GM12864 (cell line): ENCODE data around the gene HSD17B8.

Source experiments
- DNase-seq: peaks from one replicate; pipeline ENCODE4 v3.0.0-alpha.2; 2011; ENCODE audit warnings: low read depth
- H3K4me3 ChIP-seq: 2 replicates; pipeline ENCODE4 v1.5.1; 2011; ENCODE audit warnings: mild to moderate bottlenecking, low read depth, low read length, control low read depth
- TF ChIP-seq, protein P1 (sequence below): IDR thresholded peaks from 2 replicates; pipeline ENCODE4 v1.5.1; 2011; ENCODE audit warnings: low read depth, mild to moderate bottlenecking, moderate library complexity, low read length, control low read depth, inconsistent platforms; ENCODE audit errors: missing control alignments

The HSD17B8 gene

DNA sequence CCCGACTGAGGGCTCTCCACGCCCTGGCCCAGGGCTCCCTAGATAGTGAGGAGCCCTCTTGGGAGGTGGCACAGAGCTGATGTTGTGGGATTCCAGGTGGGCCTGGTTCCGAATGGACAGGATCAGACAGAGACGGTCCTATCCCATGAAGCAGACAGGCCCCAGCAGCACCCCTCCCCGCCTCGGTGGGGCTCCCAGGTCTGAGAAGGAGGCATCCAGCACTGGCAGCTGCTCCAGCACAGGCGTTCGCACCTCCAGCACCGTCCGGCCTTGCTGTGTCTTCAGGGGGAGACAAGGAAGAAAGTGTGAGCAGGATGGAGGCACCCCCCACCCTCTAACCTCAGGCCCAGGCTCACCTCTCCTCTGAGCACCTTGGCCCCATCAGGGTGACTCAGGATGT is 40.9 kb upstream of the HSD17B8 start:
- DNase-seq, result no peak
- no peak overlapping the region for H3K4me3 ChIP-seq
- TF ChIP-seq, protein P1, sequence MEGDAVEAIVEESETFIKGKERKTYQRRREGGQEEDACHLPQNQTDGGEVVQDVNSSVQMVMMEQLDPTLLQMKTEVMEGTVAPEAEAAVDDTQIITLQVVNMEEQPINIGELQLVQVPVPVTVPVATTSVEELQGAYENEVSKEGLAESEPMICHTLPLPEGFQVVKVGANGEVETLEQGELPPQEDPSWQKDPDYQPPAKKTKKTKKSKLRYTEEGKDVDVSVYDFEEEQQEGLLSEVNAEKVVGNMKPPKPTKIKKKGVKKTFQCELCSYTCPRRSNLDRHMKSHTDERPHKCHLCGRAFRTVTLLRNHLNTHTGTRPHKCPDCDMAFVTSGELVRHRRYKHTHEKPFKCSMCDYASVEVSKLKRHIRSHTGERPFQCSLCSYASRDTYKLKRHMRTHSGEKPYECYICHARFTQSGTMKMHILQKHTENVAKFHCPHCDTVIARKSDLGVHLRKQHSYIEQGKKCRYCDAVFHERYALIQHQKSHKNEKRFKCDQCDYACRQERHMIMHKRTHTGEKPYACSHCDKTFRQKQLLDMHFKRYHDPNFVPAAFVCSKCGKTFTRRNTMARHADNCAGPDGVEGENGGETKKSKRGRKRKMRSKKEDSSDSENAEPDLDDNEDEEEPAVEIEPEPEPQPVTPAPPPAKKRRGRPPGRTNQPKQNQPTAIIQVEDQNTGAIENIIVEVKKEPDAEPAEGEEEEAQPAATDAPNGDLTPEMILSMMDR, result no peak

DNA sequence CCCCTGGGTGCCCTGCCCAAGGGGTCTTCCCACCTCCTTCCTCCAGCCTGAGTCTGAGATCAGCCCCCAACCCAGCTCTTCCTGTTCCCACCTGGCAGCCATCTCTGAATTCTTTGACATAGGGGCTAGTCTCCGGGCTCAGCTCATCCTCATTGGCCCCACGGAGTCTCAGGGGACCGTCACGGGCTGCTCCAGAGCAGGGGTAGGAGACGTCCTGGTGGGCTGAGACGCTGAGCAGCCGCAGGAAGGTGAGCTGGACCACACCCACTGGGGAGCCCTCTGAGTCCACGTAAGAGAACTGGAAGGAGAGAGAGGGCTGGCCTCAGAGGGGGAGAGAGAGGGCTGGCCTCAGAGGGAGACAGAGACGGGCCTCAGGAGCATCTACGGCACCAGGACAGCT is 40.3 kb upstream of the HSD17B8 start:
- TF ChIP-seq, protein P1, result no peak
- DNase-seq, result no peak
- no peak overlapping the region for H3K4me3 ChIP-seq

DNA sequence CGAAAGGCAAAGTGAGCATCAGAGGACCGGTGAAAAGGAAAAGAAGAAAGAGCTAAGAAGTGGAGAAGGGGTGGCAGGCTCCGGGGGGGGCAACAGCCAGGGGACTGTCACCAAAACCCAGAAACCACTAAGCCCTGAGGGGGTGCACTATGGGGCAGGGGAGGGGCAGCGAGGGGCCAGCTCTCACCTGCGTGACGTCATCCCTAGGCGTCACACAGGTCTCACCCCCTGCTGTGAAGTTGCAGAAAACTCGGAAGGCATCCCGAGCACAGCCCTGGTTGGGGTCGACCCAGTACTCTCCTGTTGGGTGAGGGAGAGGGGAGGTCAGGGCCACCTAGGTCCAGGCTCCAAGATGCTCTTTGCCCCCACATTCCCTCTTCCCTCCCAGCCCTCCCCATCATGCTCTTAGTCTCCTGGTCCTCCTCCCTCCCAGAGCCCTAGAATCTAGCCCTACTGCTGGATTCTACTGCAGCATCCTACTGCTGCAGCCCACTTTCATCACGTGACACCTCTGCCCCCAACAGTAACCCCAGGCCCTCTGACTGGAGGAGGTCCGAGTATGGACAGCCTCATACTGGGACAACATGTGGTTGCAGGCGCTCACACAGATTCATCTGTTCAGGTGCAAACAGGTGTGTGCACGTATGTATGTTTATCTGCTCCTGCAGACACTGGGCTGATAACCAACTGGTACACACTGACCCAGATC is 39.6 kb upstream of the HSD17B8 start:
- DNase-seq, result no peak
- TF ChIP-seq, protein P1, result no peak
- H3K4me3 ChIP-seq, result no peak overlapping the region

DNA sequence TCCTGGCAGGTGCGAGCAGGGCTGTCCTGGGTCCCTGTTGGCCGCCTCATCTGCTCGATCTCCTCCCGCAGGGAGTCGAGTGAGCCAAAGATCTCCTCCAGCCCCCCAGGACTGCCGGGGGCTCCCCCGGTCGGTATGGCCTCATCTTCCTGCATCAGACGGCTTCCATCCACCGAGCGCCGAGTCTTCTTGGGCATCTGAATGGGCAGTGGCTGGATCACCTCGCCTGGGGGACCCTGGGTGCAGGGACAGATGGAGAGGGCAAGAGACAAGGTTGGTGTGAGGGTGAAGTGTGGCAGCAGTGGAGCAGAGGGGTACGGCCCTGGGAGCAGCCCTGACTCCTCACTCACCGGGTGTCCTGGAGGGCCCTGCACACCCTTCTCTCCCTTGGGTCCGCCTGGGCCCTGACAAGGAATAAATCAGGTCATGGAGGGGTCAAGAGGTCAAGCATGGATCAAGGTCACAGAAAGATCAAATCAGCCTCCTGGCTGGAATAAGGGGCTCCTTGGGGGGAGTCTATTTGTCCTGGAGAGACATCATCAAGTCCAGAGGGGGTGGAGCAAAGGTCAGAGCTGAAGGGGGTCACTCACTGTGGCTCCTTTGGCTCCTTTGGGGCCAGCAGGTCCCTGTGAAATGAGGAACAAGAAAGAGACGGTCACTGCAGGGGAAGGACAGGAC is 38.7 kb upstream of the HSD17B8 start:
- TF ChIP-seq, protein P1, result no peak
- no peak overlapping the region for H3K4me3 ChIP-seq
- no peak for DNase-seq

DNA sequence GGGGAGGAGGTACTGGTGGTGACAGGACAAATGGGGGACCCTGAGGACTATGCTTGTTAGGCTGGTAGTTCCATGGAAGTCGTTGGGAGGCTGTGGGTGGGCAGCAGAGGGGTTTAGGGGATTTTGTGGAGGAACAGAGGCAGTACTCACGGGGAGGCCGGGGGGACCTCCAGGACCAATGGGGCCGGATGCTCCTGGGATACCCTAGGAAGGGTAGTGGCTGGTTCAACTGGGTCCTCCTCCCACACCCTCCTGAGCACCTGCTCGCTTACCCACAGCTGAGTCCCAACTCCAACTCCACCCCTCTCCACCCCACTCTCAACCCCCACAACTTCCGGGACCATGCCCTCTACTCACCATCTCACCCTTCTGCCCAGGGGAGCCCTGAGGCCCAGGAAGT is 38.1 kb upstream of the HSD17B8 start:
- DNase-seq, result no peak
- TF ChIP-seq, protein P1, result no peak

DNA sequence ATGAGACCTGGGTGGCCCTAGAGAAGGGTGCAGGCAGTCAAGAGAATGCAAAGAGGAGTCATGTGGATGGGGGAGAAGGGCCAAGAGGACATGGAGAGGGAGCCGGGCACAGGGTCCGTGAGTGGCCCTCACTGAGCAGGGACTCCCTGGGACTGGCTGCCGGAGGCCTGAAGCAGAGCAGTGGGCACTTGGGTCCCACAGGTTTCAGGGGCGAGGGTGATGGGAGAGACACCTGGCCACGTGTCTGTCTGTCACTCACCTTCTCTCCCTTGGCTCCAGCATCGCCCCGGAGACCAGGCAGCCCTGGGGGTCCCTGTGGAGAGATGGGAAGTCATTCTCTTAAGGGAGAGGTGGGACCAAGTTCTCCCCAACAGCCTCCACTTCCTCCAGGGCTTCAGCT is 37.6 kb upstream of the HSD17B8 start:
- DNase-seq, result no peak
- H3K4me3 ChIP-seq, result no peak overlapping the region
- TF ChIP-seq, protein P1, result no peak

More for the DNA sequence above, 38.1 kb upstream of the HSD17B8 start:
- no peak overlapping the region for H3K4me3 ChIP-seq
